Effector memory CD4-positive, alpha-beta T cell (primary cell): ENCODE data around the gene BMS1.

Experiments used
- DNase-seq, 3 donors: peaks; one replicate each; pipeline ENCODE4 v3.0.0-alpha.2; 2020
- H3K27ac ChIP-seq: 2 replicates; pipeline ENCODE4 v1.7.0; 2013; ENCODE audit warnings: mild to moderate bottlenecking, low read length, moderate library complexity; ENCODE audit not compliant: insufficient read depth, poor library complexity, severe bottlenecking
- H3K27me3 ChIP-seq: replicated peaks from 2 replicates; pipeline ENCODE4 v1.7.0; 2013; ENCODE audit warnings: mild to moderate bottlenecking, low read length; ENCODE audit not compliant: insufficient read depth, control insufficient read depth, poor library complexity, severe bottlenecking
- H3K36me3 ChIP-seq: 2 replicates; pipeline ENCODE4 v1.7.0; 2013; ENCODE audit warnings: mild to moderate bottlenecking, low read length, moderate library complexity; ENCODE audit not compliant: control insufficient read depth, insufficient read depth
- H3K4me1 ChIP-seq: 2 replicates; pipeline ENCODE4 v1.7.0; 2013; ENCODE audit warnings: low read length, mild to moderate bottlenecking; ENCODE audit not compliant: control insufficient read depth, insufficient read depth, poor library complexity, severe bottlenecking
- H3K4me3 ChIP-seq: 2 replicates; pipeline ENCODE4 v1.7.0; 2013; ENCODE audit warnings: low read length, low read depth, mild to moderate bottlenecking; ENCODE audit not compliant: insufficient read depth, poor library complexity, severe bottlenecking
- H3K9me3 ChIP-seq: 2 replicates; pipeline ENCODE4 v1.7.0; 2013; ENCODE audit warnings: mild to moderate bottlenecking, low read length, moderate library complexity; ENCODE audit not compliant: control insufficient read depth

Gene BMS1

GRCh38 chr10:42878821-42879195 is 96.2 kb downstream of the BMS1 start:
- Histone ChIP-seq H3K27ac (no peak overlapping the region), H3K27me3 (no peaks in the 10 kb centered on the region), H3K4me3 (no peak overlapping the region), H3K4me1 (no peaks in the 10 kb centered on the region), H3K9me3 (no peaks in the 10 kb centered on the region), H3K36me3 (no peaks in the 10 kb centered on the region)
- no peak for DNase-seq

GRCh38 chr10:42879380-42880254 is 97.0 kb downstream of the BMS1 start:
- Histone ChIP-seq H3K4me1 (no peaks in the 10 kb centered on the region), H3K36me3 (no peaks in the 10 kb centered on the region), H3K9me3 (no peaks in the 10 kb centered on the region), H3K4me3 (no peak overlapping the region), H3K27me3 (no peaks in the 10 kb centered on the region), H3K27ac (no peak overlapping the region)
- DNase-seq: no peak

GRCh38 chr10:42880255-42880620 is 97.6 kb downstream of the BMS1 start:
- H3K36me3 ChIP-seq: no peaks in the 10 kb centered on the region
- H3K27me3 ChIP-seq: no peaks in the 10 kb centered on the region
- H3K9me3 ChIP-seq: no peaks in the 10 kb centered on the region
- H3K4me3 ChIP-seq: no peak overlapping the region
- H3K4me1 ChIP-seq: no peaks in the 10 kb centered on the region
- no peak for DNase-seq
- no peak overlapping the region for H3K27ac ChIP-seq

- H3K36me3 ChIP-seq: no peaks in the 10 kb centered on the region
- no peaks in the 10 kb centered on the region for H3K9me3 ChIP-seq
- no peak for DNase-seq
- H3K4me3 ChIP-seq: no peak overlapping the region
- H3K4me1 ChIP-seq: no peaks in the 10 kb centered on the region
- H3K27me3 ChIP-seq: no peaks in the 10 kb centered on the region
- H3K27ac ChIP-seq: no peak overlapping the region
Observed at GRCh38 chr10:42882597-42882996, 100.0 kb downstream of the BMS1 start.
